Frontal cortex (tissue), 4 donors: ENCODE results near the gene CFAP20. TPM values are rescaled to one million over a fixed set of nuclear protein-coding genes. Genes with fewer than 3 reads are reported as not detected.

Source experiments
- DNase-seq, 2 donors: peaks; one replicate each; pipeline ENCODE4 v3.0.0; 2012; ENCODE audit warnings: low spot score in 2 of 2
- FAIRE-seq: peaks from 2 replicates; lab custom pipeline; 2012; peaks lifted over from hg19 to GRCh38; lab: Jason Lieb, UNC
- total RNA-seq: library from RNA; depleted of rRNA; stranded (reverse); fragments of >200 nt; gene quantifications from one replicate; pipeline ENCODE4 v1.2.3, GENCODE V29; 2014
- donor health status: control.
- donor health status: control.
- donor health status: control.

Gene CFAP20
- total RNA-seq, 1 donor from 2014 or later: 93.8 TPM

DNA sequence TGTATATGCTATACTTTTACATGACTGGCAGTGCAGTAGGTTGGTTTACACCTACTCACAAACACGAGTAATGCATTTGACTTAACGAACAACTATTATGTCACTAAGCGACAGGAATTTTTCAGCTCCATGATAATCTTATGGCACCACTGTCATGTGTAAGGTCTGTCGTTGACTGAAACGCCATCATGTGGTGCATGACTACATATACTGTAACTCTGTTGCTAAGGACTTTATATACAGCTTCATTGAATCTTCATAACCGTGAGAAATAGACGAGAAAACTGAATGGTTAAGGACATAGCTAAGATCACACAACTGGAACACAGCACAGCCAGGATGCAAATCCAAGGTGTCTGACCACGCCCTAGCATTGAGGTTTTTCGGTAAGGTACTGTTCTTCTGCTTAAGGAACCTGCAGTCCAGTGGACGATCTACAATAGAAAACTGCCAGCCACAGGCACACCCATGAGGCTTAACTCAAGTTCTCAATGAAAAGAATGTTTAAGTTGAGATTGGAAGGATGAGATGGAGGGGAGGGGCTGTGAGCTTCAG is 3.3 kb downstream of the CFAP20 start:
- DNase-seq (no peak), FAIRE-seq (no peak)

DNA sequence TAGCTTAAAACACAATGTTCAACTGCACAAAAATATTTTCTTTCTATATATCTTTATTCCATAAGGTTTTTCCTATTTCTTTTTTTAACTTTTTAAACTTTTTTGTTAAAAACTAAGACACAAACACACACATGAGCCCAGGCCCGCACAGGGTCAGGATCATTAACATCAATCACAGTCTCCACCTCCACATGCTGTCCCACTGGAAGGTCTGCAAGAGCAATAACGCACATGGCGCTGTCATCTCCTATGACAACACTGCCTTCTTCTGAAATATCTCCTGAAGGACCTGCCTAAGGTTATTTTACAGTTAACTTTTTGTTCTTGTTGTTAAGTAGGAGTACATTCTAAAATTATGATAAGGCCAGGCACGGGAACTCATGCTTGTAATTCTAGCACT is 4.1 kb downstream of the CFAP20 start:
- no peak for FAIRE-seq
- DNase-seq: no peak

- no peak for FAIRE-seq
- no peak for DNase-seq
Measured at GRCh38 chr16:58124601-58124915, 4.6 kb downstream of the CFAP20 start.

DNA sequence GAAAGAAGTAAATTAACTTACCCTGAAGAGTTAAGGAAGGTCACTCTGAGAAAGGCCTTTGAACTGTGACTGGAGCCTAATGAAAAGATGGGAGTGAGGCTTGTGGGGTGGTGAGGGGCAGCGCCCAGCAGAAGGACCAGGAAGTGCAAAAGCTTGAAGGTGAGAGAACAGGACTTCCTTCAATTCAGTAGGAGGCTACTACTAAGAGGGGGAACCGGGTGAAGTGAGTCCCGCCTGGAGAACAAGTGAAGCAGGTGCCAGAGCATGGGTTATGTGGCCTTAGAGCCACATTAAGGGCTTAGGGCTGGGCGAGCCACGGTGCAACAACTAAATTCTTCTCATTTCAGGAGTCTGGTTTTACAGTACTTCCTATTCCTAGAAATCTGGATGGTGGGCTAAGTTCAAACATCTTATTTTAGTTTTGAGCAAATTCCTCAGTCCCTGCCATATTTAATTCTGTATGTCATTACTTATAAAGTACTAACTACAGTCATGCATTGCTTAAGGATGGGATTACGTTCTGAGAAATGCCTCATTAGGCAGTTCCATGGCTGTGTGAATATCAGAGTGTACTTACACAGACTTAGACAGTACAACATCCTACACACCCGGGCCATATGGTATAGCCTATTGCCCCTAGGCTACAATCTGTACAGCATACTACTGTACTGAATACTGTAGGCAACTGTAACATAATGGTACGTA is 5.1 kb downstream of the CFAP20 start:
- FAIRE-seq (no peak), DNase-seq (no peak)

DNA sequence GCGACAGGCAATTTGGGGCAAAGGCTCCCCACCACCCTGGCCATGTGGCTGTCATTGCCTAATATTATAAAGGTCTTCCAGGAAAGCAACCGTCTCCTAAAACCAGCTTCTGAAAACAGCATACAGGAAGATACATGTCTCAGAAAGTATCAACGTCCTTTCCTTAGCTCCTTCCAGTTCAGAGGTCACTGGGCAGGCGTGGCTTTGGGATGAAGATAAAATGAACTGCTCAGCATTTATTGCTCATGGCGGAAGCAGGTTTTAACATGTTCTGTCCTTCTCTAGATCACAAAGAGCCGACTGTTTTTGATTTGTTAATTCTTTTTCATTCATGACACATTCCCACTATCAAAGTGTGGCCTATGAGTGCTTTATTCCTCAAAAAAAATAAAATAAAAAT is 8.0 kb downstream of the CFAP20 start:
- FAIRE-seq: no peak
- DNase-seq: no peak

- DNase-seq (no peak), FAIRE-seq (no peak)
Measured at GRCh38 chr16:58120234-58120633, 8.9 kb downstream of the CFAP20 start.

DNA sequence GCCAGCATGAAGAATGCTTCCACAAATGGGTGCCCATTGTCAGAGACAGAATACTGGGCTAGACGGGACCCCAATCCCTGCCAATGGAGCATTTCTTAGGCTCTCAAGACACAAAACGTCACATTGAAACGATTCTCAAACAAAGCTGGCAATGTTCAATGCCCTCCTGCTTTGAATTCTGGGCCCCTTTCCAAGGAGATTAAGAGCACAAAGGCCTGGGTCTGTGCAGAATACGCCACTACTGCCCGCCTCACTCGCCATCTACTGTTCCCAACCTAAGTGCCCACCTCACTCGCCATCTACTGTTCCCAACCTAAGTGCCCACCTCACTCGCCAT is 9.7 kb downstream of the CFAP20 start:
- DNase-seq (no peak), FAIRE-seq (no peak)

DNA sequence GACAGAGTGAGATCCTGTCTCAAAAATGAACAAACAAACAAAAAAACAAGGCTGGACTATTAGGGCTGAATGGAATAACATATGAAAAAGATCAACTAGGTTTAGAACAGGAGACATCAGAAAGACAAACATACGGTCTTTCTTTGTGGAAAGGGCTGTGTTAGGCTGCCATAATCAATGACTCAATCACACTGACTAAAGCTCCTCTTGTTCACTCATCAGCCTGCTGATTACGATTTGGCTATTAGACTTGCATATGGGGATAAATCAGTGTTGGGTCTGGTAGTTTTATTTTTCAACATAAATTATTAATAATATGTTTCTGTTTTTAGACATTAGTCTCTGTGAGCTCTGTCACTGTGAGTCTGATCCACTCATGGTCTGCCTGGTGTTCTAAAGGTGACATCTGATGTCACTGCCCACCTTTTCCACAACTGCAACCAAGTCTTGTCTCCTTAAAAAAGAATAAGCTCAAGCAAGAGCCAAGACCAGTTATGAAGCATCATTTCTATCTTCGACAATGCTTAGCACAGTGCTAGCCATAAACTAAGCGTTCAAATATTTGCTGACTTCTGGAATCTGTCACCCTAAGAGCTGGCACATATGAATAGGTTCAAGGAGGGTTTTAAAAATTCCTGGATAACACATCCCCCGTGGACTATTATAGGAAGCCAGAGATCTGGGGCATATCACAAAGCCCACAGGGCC is 10.2 kb downstream of the CFAP20 start:
- FAIRE-seq: no peak
- no peak for DNase-seq

GRCh38 chr16:58116529-58116928 is 12.7 kb downstream of the CFAP20 start:
- FAIRE-seq (no peak), DNase-seq (no peak)

DNA sequence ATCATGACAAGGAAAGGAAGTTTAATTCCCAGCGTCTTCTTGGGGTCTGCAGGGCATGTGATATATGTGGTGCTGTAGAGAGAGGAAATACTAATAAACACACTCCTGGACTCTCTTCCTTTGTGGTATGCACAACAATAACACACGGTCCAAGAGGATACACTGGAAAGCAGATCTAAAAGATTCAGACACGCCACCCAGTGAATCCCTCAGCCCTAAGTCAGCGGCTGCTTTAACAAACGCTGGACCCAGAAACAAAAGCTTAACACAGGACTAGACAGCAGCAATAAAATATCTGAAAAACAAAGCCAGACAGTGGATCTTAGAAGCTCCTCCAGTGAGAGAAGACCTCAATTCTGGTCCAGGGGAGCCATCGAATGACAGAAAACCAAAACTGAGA is 13.1 kb downstream of the CFAP20 start:
- DNase-seq: no peak

GRCh38 chr16:58114827-58115825 is 14.1 kb downstream of the CFAP20 start:
- DNase-seq (no peak), FAIRE-seq (no peak)

More for the DNA sequence above, 13.1 kb downstream of the CFAP20 start:
- no peak for FAIRE-seq

GRCh38 chr16:58111302-58111627 is 17.9 kb downstream of the CFAP20 start:
- DNase-seq (no peak), FAIRE-seq (no peak)

DNA sequence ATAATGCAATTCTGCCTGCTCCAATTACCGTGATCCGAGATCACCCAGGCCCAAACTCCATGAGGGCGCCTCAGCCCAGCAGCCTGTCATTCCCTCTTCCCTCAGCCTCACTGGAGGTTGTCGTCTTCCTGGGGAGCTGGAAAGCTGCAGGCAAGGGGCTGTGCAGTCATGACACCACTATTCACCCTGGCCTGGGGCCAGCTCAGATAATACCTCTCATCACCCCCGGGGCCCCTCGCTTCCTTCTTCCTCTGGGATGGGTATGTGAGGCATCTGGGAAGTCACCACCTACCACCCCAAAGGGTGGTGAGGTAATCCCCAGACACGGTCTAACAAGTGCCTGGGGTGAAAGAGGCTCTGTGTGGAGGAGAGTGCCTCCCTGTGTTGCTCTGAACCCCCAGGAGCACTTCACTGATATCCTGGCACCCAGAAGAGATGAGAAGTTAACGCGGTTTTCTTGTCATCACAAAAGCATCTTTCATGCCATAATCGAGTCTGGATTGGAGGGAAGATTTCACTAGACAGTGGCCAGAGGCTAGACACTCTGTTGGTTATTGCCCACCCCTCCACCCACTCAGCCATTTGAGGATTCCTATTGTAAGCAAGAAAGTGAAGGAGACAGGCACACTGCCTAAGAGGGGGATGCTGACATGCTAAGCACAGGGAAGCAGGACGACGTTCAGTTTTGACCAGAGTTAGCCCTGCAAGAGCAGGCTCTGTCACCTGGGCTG is 18.4 kb downstream of the CFAP20 start:
- FAIRE-seq: no peak
- DNase-seq: no peak

GRCh38 chr16:58109881-58110280 is 19.3 kb downstream of the CFAP20 start:
- FAIRE-seq: no peak
- no peak for DNase-seq

DNA sequence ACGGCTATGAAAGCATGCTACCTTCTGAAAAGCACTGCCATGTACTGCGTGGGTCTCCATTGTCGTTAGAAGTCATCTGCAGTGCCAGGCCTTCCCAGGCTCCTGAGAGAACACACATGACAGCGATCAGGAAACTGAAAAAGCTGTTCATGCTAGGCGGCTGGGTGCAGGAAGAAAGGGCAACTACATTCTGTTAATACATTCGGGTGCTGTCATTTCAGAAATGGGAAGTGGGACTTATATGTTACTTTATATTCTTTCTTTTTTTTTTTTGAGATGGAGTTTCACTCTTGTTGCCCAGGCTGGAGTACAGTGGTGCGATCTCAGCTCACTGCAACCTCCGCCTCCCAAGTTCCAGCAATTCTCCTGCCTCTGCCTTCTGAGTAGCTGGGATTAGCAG is 19.9 kb downstream of the CFAP20 start:
- FAIRE-seq (no peak), DNase-seq (no peak)

DNA sequence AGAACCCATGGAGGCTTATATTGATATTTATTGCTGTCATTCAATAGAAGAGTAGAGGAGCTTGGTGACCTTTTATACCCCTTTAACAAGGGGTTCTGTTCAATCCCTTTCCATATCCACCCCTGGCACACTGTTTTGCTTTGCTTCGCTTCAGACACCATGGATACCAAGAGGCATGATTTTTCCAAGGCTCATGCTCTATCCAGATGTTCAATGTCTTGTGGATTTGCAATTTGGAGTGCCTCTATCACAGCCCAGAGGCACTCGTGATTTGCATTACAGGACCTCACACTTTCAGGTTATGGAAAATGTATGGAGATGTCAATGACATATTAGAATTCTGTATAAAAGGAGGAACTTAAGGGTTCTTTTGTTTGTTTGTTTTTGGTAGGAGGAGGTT is 21.5 kb downstream of the CFAP20 start:
- no peak for DNase-seq
- no peak for FAIRE-seq

DNA sequence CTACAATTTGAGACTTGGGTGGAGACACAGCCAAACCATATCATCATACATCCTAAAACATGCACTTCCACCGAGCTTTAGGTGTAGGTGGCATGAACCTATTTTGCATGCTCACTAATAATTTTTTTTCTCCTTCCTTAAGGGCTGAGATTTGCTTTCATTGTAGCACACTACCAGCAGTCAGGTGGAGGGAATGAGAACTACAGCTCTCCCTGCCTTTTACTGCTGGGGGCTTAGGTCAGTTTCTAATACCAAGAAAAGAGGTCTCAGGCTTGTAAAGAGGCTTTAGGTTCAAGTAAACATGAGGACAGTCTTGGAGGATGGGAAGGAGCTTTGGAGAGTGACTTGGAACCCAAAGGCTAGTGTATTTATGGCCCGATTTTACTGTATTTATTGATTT is 22.0 kb downstream of the CFAP20 start:
- FAIRE-seq (no peak), DNase-seq (no peak)

- DNase-seq (no peak), FAIRE-seq (no peak)
Measured at GRCh38 chr16:58105631-58106030, 23.6 kb downstream of the CFAP20 start.

DNA sequence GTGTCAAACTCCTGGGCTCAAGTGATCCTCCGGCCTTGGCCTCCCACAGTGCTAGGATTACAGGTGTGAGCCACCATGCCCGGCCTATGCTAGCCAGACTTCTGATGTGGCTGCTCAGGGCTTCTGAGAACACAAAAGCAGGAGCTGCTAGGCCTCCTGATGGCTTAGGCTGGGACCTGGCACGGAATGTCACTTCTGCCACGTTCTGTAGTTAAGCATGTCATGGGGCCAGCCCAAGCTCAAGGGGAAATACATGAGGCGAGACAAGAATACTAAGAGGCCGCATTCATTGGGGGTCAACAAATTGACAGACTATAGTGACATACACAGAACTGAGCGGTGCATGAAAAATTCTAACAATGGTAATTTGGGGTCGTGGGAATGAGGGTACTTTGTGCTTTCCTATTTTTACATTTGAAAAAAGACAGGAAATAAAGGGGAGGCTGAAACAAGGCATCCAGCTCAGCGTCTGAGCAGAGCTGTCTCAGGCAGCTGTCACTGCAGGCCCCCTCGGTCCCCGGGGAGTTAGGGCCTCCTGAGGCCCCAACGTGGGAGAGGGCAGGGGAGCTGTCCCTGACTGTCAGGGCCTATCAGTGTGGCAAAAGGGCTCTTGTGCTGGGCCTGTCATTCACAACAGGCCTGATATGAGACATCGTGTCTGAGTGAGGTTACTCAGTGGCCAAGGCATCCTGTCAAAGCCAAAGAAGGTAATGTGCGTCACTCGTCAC is 26.4 kb downstream of the CFAP20 start:
- DNase-seq (no peak), FAIRE-seq (no peak)
